ENCODE results near the gene WDR45. TPM values are rescaled to one million over a fixed set of nuclear protein-coding genes. Genes with fewer than 3 reads are reported as not detected.
"Not testable (repeated sequence)": the region's sequence is repeated elsewhere in the genome, so short reads cannot be mapped to it uniquely, and the experiment has no call there.

WDR45 gene
- 44.9 and 55.0 TPM in 2 replicates for total RNA-seq
- long read RNA-seq, transcript WDR45-224 (10 exons, 1,301 nt), result minor isoform, 9 of 120 reads
- long read RNA-seq, transcript WDR45-207 (11 exons, 1,639 nt), result major isoform, 63 of 120 reads
- long read RNA-seq, transcript WDR45-206 (11 exons, 1,381 nt), result minor isoform, 7 of 120 reads
- long read RNA-seq, partial matches to known transcripts, result 5 of 120 reads
- long read RNA-seq, other reads (novel, unspliced or antisense), result 33 of 120 reads

- TF ChIP-seq CTCF (IDR thresholded peaks at IDR 0.05; ENCODE audit: unreplicated experiment), result no peak
- Mint-ChIP-seq H3K9me3 (ENCODE audit: low read depth) (no peaks in the 10 kb centered on the region), H3K4me3 (ENCODE audit: low read depth) (peak within 1 kb of the TSS; percentile 80), H3K4me1 (ENCODE audit: low read depth) (peaks cover 3% of the 10 kb centered on the region), H3K27me3 (no peaks in the 10 kb centered on the region), H3K27ac (peak within 1 kb of the TSS; percentile 92), H3K36me3 (ENCODE audit: insufficient read depth) (peaks cover 2% of the 10 kb centered on the region)
- DNase-seq (ENCODE audit: low spot score, unreplicated experiment), result no peak
Measured at GRCh38 chrX:49079489-49080428, at the start of gene WDR45. WDR45 (minus strand) TSS chrX:49079887; CDS start chrX:49078095, 1,792 bp downstream.

- Mint-ChIP-seq H3K4me1 (ENCODE audit: low read depth) (no peaks in the 10 kb centered on the region), H3K27ac (no peak overlapping the region), H3K36me3 (ENCODE audit: insufficient read depth) (peaks cover 2% of the 10 kb centered on the region), H3K27me3 (no peaks in the 10 kb centered on the region), H3K9me3 (ENCODE audit: low read depth) (peaks cover 3% of the 10 kb centered on the region), H3K4me3 (ENCODE audit: low read depth) (no peak overlapping the region)
- DNase-seq (ENCODE audit: low spot score, unreplicated experiment), result no peak
- no peak for TF ChIP-seq CTCF (IDR thresholded peaks at IDR 0.05; ENCODE audit: unreplicated experiment)
Measured at GRCh38 chrX:49129427-49129826, 49.7 kb upstream of the WDR45 start.

- H3K4me1 Mint-ChIP-seq (ENCODE audit: low read depth); H3K27ac Mint-ChIP-seq; H3K4me3 Mint-ChIP-seq (ENCODE audit: low read depth); H3K36me3 Mint-ChIP-seq (ENCODE audit: insufficient read depth); H3K27me3 Mint-ChIP-seq; H3K9me3 Mint-ChIP-seq (ENCODE audit: low read depth); DNase-seq (ENCODE audit: low spot score, unreplicated experiment): not testable (repeated sequence)
Measured at GRCh38 chrX:49127742-49128258, 48.1 kb upstream of the WDR45 start.

GRCh38 chrX:49122499-49122898 lies 42.8 kb upstream of the WDR45 start:
- DNase-seq (ENCODE audit: low spot score, unreplicated experiment), result no peak
- Mint-ChIP-seq H3K9me3 (ENCODE audit: low read depth) (peaks cover 16% of the 10 kb centered on the region), H3K27ac (no peak overlapping the region), H3K4me3 (ENCODE audit: low read depth) (peak overlapping the region; percentile 98), H3K36me3 (ENCODE audit: insufficient read depth) (peaks cover 10% of the 10 kb centered on the region), H3K4me1 (ENCODE audit: low read depth) (peaks cover 6% of the 10 kb centered on the region), H3K27me3 (no peaks in the 10 kb centered on the region)
- TF ChIP-seq CTCF (IDR thresholded peaks at IDR 0.05; ENCODE audit: unreplicated experiment), result no peak

GRCh38 chrX:49120091-49120490 lies 40.4 kb upstream of the WDR45 start:
- H3K36me3 Mint-ChIP-seq (ENCODE audit: insufficient read depth), result peaks cover 23% of the 10 kb centered on the region
- H3K9me3 Mint-ChIP-seq (ENCODE audit: low read depth), result peaks cover 24% of the 10 kb centered on the region
- H3K4me3 Mint-ChIP-seq (ENCODE audit: low read depth), result no peak overlapping the region
- peaks cover 6% of the 10 kb centered on the region for H3K4me1 Mint-ChIP-seq (ENCODE audit: low read depth)
- no peak for TF ChIP-seq CTCF (IDR thresholded peaks at IDR 0.05; ENCODE audit: unreplicated experiment)
- no peak for DNase-seq (ENCODE audit: low spot score, unreplicated experiment)
- peak overlapping the region; percentile 22 for H3K27ac Mint-ChIP-seq
- H3K27me3 Mint-ChIP-seq, result no peaks in the 10 kb centered on the region
